T-helper 9 cell (primary cell): Measurements from ENCODE around the gene NFYC.

Experiments used
- DNase-seq: peaks from one replicate; pipeline ENCODE4 v3.0.0-alpha.2; 2020

Gene NFYC

GRCh38 chr1:40783001-40783905 lies 91.7 kb downstream of the NFYC start, which contains the start of gene KCNQ4:
Gene KCNQ4, plus strand, starts transcription at chr1:40783787. Its CDS starts 307 bp downstream, at chr1:40784094.
- DNase-seq: no peak

GRCh38 chr1:40784141-40784770 lies 92.8 kb downstream of the NFYC start:
- DNase-seq: no peak

- DNase-seq: no peak
Observed at GRCh38 chr1:40784771-40785151, 93.3 kb downstream of the NFYC start.

GRCh38 chr1:40785446-40785845 lies 93.9 kb downstream of the NFYC start:
- no peak for DNase-seq

- DNase-seq: no peak
Observed at GRCh38 chr1:40786171-40786994, 94.9 kb downstream of the NFYC start.

- DNase-seq: no peak
Observed at GRCh38 chr1:40786995-40787705, 95.6 kb downstream of the NFYC start.

GRCh38 chr1:40787737-40788560 lies 96.4 kb downstream of the NFYC start:
- DNase-seq: no peak

- DNase-seq: no peak
Observed at GRCh38 chr1:40788561-40789341, 97.2 kb downstream of the NFYC start.

GRCh38 chr1:40789342-40789598 lies 97.8 kb downstream of the NFYC start:
- no peak for DNase-seq

- no peak for DNase-seq
Observed at GRCh38 chr1:40789661-40790430, 98.3 kb downstream of the NFYC start.

GRCh38 chr1:40792036-40792435 lies 100.5 kb downstream of the NFYC start:
- no peak for DNase-seq

GRCh38 chr1:40793617-40794016 lies 102.1 kb downstream of the NFYC start:
- DNase-seq: no peak

- no peak for DNase-seq
Observed at GRCh38 chr1:40794048-40794447, 102.5 kb downstream of the NFYC start.

GRCh38 chr1:40794974-40795715 lies 103.6 kb downstream of the NFYC start:
- no peak for DNase-seq

GRCh38 chr1:40795811-40796586 lies 104.5 kb downstream of the NFYC start:
- no peak for DNase-seq

GRCh38 chr1:40796939-40797667 lies 105.6 kb downstream of the NFYC start:
- no peak for DNase-seq

- no peak for DNase-seq
Observed at GRCh38 chr1:40797668-40798010, 106.1 kb downstream of the NFYC start.
